HG03520 (cell line): ENCODE data around the gene SLX9.

Experiments used
- ATAC-seq: cut with Tn5 transposase; IDR thresholded peaks from one replicate; pipeline ENCODE4 v1.9.1; 2021; ENCODE audit warnings: mild to moderate bottlenecking, moderate library complexity; ENCODE audit not compliant: unreplicated experiment

The SLX9 gene, protein sequence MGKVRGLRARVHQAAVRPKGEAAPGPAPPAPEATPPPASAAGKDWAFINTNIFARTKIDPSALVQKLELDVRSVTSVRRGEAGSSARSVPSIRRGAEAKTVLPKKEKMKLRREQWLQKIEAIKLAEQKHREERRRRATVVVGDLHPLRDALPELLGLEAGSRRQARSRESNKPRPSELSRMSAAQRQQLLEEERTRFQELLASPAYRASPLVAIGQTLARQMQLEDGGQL

DNA sequence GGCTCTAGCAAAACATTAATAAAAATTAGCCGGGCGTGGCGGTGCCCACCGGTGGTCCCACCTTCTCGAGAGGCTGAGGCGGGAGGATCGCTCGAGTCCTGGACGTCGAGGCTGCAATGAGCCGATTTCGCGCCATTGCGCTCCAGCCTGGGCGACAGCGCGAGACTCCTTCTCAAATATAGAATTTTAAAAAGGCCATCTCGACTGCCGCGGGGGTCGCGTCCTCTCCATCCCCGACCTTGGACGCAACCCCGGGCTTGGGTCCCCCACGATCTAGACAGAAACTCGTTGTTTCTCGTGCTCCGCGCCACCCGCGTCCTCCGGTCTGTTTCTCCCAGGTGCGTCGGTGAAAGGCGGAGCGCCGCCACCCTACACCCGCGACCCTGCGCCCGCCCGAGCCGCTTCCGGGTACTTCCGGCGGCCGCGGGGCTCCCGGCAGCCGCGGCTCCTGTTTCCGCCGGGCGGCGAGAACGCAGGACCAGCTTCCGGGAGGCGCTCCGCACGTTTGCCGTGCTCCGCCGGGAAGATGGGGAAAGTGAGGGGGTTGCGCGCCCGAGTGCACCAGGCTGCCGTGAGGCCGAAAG lies at the start of gene SLX9:
Gene SLX9, plus strand, starts transcription at position 498 of the 584 bp plus-strand sequence. Its CDS starts 29 bp downstream, at position 527.
- peak; percentile 59 for ATAC-seq

DNA sequence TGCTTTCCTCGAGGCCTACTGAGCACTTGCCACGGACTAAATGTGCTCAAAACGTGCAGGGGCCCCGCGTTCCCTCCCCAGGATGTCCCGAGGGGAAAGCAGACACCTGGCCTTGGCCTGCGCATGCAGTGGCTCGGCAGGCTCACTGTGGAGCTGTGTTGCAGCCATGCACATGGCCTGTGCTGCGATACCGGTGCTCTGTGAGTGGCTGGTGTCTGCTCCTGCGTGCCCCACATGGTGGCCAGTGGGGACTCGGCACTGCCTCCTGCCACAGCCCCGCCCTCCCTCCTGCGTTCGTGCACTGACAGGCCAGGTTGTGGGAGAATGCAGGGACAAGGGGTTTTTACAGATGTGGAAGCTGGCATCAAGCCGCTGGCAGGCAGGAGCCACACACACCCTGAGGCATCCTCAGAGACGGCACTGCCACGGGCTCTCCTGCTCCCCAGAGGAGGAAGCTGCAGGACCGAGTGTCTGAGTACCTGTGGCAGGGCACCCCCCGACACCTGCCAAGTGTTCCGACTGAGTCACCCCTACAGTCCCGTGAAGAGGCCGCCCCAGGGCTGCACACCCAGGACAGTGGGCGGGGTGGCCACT lies 49.4 kb upstream of the SLX9 start:
- ATAC-seq, result no peak

DNA sequence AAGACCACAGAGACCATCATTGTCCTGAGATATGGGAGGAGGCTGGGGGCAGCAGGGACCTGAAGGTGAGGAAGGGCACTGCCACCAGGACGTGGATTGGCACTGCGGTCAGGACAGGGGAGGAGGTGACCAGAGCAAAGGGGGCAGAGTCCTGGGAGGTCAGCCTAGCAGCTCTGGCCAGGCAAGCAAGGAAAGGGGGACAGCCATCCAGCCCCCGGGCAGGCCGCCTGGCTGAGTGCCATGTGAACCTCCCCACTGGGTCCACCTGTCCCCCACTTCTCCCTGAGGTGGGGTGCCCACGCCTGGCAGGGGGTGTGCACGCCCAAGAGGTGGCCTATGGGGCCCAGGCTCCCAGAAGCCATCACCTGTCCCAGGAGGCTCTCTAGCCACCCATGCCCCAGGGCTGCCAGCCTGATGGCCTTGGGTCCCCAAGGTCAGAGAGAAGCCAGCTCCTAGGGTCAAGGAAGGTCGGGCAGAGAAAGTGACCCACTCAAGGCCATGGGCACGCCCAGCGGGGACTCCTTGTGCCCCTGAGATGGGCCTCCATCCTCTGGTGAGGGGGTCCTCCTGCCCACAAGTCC lies 48.8 kb upstream of the SLX9 start:
- ATAC-seq, result no peak

DNA sequence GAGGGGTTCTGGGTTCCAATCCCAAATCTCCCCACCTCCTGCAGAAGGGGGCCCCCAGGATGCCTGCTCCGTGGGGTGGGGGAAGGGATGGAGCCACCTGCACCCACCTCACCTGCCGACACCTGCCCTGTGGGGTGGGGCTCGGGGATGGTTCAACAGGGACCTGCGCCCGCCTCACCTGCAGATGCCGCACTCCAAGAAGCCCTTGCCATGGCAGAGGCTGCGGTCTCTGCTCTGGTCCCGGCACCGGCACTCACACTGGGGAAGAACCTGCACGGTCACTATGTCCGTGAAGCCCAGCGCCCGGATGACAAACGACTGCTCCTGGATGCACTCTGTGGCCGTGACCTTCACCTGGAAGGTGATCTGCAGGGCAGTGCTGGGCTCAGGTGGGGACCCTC lies 48.2 kb upstream of the SLX9 start:
- no peak for ATAC-seq

DNA sequence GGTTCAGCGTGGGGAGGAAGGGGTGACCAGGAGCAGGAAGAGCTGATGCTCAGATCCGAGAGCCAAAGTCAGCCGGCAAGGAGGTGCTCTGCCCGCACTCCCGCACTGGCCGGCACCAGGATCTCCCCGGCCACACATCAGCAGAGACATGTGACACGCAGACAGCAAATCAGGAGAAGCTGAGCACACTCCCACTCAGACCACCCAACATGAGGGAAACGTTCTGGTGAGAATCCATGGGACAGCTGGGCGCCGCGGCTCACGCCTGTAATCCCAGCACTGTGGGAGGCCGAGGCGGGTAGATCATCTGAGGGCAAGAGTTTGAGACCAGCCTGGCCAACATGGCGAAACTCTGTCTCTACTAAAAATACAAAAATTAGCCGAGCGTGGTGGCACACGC lies 47.7 kb upstream of the SLX9 start:
- ATAC-seq, result no peak

DNA sequence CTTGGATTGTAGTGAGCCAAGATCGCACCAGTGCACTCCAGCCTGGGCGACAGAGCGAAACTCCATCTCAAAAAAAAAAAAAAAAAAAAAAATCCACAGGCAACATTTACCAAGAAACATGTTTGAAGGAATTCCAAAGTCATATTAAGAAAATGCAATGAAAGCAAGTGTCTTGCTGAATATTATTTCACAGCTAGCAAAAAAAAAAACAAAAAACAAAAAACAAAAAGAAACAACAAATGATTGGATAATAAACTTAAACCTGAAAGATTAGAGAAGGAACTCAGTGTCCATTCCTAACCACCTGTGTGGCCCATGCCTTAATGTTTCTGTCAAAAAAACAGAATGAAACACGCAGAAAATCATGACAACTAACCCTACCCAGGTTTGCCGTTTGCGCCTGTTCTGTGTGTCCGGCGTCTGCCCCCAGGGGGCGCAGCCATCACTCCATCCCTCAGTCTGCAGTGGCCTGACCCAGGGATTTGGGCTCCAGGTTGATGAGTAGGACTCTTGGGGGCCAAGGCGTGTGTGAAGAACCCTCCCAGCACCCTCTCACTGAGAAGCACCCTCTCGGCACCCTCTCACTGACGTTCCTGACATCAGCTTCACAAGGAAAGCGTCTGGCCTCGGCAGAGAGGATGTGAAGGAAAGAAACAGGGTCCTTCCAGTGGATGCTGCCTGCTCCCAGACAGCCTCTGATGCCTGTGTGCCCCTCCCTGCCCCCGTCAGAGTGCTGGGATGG lies 47.1 kb upstream of the SLX9 start:
- ATAC-seq, result no peak

DNA sequence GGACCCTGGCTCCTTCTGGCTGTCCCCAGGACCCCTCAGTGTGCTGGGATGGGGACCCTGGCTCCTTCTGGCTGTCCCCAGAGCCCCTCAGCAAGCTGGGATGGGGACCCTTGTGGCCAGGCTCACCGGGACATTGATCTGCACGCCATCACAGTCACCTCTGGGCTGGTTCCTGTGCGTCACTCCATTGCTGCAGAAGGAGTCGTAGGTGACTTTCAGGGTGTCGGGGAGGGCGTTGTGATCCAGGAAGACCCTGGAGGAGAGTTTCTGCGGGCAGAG lies 46.6 kb upstream of the SLX9 start:
- no peak for ATAC-seq

DNA sequence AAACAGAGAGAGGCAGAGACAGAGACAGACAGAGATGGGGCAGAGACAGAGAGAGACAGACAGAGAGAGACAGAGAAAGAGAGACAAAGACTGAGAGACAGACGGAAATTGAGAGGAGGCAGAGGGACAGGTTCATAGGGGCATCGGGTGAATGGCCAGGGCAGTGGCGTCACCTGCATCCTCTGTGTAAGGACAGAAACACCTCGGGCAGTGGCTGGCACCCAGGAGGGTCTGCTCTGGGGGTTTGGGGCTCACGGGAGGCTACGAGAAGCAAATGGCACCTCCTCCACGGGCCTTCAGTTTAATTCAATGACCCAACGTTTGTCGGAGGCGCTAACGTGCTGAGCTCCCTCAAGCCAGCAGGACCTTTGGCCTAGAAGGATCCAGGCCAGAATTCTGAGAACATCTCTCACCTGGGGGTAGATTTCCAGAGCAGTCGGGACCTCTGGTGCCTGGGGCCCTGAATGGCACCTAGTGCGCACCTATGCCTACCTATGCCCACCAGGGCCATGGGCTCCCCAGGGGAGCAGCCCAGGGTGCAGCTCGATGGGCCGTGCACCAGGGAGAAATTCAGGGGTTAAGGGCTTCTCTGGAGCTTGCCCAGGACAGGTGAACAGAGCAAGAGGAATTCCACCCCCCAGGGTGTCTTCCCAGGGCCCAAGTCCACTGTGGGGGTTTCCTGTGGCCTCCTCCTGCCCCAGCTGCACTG lies 45.7 kb upstream of the SLX9 start:
- no peak for ATAC-seq

DNA sequence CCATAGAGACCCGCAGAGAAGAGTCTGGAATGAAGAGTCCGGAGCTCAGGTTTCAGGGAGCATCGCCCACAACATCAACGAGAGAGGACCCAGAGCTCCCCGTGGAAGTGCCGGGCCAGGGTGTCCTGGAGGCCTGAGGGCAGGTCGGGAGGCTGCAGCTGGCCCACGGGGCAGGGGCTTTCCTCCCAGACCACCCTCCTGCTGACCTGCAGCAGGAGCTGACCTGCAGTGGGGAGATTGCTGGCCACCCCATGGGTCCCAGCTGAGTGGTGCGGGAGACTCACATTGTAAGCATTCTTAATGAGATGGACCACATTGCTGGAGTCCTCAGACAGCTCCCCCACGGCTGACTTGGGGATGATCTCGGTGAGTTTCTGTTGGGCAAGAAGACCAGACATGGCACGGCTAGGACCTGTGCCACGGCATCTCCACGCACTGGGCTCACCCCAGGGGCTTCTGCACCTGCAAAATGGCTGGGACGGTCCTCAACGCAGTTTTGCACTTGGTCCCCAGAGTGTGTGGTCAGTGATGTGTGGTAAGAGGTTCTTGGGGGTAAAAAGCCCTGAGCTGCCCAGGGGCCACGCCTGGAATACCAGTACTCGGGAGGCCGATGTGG lies 45.0 kb upstream of the SLX9 start:
- ATAC-seq, result no peak

DNA sequence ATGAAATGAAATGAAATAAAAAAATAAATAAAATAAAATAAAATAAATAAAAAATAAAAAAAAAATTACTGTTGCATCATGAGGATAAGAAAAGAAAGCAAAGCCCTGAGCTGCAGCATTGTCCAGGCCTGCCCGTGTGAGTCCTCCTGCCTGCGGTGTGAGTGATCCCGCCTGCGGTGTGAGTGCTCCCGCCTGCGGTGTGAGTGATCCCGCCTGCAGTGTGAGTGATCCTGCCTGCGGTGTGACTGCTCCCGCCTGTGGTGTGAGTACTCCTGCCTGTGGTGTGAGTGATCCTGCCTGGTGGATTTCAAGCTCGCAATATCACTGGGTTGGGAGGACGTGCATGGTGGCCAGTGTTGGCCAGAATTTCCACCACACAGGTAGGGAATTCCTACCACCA lies 44.0 kb upstream of the SLX9 start:
- ATAC-seq, result no peak

DNA sequence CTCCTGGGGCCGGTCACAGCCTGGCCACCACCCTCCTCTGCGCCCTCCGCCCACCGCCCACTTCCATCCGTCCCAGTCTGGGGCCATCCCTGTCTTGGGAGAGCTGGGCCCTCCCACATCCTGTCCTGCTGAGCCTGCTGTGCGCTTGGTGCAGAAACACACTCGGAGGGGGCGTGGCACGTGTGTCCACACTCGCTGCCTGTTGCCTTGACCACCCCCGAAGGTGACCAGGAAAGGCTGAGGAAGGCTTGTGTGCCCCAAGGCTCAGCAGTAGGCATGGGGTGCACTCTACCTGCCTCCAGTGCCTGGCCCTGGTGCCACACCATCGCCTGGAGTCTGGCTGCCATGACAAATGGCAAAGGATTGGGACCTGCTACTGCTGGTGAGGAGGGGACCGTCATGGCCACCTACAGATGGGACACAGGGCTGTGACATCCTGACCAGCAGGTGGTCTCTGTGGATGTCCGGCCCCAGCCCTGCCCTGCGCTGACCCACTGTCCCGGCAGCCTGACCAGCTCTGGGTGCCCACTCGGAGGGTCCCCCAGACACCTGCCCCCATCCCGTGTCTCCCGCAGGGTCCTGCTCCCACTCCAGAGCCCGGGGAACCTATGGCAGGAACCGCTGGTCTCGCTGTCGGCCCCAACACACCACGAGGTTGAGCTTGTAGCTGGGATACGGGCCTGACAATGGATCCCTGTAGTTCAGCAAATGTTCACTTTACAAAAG lies 43.1 kb upstream of the SLX9 start:
- no peak for ATAC-seq

DNA sequence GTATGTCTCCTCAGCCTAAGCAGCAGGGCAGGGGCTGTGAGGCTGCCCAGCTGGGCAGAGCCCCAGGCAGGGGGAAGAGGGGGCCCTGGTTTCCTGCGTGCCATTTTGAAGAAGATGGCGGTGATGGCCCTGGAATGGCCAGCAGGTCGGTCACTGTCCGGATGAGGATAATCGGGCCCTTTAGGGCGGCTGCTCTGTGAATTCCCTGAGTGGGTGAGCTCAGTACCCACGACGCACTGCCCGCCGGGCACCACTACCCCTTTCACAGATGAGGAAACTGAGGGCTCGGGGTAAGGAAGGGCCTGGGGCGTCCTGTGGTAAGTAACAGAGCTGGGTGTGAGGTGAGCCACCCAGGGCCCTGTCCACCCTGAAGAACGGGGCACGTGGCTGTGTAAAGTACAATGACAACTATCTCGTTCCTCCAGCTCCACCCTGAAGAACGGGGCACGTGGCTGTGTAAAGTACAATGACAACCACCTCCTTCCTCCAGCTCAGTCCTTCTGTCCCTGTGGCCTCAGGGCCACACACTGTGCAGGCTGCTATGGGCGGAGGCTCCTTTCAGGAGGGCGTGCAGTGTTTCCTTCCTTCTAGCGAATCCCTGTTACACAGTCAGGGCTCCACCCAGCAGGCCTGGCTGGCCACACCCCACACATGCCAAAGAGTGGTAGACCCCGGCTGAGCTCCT lies 42.4 kb upstream of the SLX9 start:
- ATAC-seq, result no peak

DNA sequence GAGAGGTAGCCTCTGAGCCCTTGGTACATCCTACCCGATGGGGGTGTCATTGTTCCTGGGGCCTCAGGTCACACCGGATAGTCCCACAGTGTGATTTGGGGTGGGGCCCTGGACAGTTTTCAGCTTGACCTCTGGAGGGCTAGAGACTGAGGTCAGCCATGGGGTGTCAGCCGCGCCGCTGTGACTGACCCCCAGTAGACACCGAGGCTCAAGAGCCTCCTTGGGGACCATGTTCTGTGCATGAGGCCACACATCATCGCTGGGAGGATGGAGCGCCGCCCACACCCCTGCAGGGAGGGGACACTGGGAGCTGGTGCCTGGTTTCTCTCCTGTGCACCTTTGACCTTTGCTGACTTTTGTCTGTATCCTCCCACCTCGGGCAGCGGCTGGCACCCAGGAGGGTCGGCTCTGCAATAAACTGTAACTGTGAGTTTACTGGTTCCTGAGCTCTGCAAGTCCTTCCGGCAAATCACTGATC lies 41.8 kb upstream of the SLX9 start:
- no peak for ATAC-seq

DNA sequence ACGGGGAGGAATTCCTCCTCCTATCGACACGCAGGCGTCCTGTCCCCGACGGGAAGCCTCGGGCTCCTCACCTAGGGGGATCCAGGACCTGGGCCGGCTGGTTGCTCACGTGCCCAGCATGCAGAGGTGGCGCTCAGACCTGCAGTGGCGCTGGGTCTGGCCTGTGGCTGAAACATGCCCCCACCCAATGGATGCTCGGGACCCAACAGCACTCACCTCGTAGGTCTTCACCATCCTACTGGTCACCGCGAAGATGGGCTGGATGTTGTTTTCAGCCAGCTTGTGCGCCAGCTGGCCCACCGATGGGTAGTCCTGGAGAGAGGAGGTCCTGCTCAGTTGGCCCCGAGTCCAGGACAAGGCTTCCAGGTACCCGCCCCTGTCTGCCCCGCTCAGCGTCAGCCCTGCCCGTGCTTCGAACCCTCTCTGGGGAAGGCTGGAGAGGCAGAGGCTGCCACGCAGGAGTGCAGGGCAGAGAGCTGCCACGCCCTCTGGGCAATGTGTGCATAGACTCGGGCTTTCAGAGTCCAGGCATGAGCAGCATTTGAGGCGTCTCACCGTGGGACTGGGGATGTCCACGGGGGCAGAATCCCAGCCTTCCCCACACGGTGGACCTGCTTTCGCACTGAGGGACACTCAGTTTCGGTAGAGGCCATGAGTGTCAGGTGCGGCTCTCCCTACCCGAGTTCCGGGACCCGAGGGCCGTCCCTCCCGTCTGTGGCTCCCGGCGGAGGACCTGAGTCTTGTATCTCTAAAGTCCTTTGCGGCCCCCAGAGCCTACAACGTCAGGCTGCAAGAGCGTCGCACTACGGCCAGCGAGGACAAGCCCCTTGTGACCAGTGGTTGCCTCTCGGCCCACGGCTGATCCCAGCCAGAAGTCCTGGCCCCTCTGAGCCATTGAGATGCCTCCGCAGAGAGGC lies 40.7 kb upstream of the SLX9 start:
- ATAC-seq, result no peak

DNA sequence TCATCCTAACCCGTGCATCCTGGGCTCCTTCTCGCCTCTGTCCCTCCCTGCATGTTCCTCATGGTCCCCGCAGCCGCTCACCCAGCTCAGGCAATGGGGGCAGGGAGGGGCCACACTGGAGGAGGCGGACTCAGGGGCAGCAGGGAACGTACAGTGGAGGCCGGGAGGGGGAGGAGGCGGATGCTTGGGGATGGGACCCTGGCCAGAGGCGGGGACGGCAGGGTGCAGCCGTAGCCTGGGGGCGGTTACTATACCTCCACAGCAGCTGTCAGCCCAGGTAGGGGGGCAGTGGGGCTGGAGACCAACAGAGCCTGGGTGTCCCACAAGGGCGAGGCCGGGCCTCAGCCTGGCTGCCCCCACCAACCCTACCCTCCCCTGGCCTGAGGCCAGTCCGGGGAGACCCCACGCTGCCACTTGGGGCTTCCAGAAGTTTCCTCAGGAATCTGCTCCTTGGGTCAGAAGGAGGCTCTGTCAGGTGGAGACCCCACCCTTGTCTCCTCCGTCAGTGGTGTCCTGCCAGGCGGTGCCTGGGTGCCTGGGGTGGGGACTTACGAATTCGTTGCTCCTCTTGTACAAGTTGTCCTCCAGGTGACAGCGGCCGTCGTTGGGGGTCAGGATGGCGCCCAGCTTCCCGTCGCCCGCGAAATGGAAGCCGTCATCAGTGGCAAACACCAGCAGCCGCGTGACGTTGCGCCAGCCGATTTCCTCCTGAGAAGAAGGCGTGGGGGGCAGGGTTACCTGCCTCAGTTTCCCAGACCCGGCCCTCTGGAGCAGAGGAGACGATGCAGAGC lies 39.9 kb upstream of the SLX9 start:
- no peak for ATAC-seq

DNA sequence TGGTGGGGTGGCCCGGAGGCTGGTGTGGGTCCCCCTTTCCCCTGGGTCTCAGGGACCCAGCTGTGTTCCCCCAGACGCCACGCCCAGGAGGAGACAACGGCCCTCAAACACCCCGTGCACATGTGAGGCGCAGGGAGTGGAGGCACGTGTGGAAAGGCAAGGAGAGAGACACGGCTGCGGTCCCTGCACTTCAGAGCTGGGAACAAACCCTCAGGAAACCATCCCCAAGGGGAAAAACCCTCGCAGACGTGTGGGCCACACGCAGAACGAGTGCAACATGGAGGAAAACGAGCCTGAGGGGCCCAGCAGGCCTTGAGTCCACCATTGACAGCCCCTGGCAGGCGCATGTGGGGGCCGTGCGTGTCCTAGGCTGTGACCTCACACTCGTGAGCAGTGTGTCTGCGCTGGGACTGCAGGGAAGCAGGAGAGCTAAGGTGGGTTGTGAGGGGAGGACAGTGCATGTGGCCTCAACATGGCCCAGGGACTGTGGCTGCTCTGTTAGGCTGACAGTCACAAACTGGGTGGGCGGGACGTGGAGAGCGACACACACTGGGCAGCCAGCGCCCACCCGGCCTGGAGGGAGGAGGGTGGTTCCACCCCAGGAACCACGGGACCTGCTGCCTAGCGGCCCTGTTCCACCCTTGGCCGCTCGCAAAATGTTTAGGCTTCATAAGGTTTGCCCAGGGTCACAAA lies 39.1 kb upstream of the SLX9 start:
- ATAC-seq, result no peak
